Kasumi-1 (cell line): ENCODE data around the gene TRAPPC2L.
A peak's percentile ranks its signal among the peaks of the same experiment; 100 is the strongest.

Source experiments
- DNase-seq, 2 experiments: peaks; one replicate each; lab custom pipeline; 2025; lab: John Stamatoyannopoulos, UW

Gene TRAPPC2L

DNA sequence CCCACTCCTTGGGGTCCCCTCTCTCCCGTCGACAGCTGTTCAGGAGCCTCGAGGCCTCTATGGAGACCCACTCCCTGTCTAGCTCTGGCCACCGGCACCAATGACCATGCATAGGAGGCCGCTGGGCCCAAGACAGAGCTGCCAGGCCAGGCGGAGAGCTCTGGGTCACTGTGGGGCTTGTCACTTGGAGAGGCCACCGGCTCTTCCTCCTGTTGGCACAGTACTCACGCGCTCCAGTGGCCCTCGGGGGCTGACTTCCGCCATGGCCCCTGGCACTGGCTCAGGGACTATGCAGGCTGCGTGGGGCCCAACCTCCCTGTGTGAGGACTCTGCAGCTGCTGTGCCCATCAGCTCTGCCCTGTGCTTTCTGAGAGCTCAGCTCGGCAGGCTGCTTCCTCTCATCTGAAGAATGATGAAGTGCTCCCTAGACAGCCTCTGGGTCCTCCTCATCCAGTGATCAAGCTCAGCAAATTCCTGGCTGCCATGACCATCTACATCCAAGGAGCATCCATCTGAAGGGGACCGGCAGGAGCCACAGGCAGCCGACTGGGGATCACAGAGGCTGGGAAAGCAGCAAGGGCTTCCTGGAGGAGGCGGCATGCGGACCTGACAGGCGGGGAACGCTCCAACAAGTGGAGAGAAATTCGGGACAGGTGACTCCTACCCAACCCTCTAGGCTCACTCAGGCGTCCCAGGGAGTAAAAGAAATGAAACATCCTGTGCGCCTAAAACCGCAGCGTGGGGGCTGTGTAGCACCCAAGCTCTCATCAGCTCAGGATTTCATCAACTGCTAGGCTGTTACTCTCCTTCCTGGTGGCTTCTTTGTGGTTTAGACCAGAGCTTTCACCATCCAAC is 17.0 kb upstream of the TRAPPC2L start:
- no peak for DNase-seq

DNA sequence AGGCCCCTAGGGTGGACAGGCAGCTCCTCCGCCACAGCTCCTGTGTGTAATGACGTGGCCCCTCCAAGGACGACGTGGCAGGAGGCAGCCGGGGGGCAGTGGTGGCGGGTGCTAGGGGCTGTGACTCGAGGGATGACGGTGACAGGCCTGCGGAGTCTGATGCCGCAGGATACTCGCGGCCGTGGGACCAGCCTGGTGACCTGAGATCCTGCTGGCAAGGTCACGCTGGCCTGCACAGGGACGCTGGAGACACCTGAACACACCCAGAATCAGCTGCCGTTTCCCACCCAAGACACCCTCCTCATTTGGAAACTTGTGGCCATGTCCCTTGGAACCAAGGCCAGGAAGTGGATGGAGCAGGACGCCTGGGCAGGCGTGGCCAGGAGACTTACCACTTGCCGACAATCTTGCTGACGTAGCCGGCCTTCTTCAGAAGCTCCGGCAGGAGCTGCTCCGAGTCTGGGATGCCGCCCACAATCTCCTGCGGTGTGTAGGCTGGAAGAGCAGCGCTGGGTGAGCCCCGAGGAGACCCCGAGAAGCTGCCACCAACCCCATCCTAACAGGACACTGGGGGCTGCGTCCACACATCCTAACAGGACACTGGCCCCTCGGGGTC is 16.2 kb upstream of the TRAPPC2L start:
- no peak for DNase-seq

DNA sequence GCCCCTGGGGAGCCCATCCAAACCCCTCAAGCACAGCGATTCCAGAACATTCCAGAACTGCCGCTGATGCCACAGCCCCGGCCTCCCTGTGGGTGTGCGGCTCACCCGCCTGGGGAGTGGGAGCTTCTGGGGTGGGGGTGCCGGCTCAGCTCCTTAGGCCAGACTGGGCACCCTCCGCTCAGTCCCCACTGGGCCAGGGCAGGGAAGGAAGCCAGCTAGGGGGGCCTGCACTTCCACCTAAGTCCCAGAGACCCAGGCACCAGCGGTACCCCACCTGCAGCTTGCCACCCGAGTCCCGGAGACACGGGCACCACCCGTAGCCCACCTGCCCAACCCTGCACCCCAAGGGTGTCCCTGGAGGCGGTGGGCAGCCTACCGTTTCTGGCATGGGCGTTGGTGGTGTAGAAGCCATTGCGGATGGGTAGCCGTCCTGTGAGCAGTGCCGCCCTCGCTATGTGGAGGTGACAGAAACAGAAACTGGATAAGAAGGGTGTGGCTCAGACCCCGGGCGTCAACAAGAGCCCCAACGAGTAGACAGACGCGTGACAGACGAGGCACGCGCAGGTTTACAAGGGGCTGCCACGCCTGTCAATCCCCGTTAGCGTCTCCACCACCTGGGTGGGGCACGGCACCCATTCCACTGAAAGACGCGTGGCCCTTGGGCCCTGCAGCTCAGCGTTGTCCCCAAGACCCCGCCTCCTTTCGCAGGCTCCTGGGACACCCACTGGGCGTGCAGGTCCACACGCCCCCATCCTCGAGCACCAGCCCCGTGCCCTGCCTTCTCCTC is 15.2 kb upstream of the TRAPPC2L start:
- no peak for DNase-seq

GRCh38 chr16:88842308-88842756 is 14.6 kb upstream of the TRAPPC2L start:
- DNase-seq, result no peak

- no peak for DNase-seq
Observed at GRCh38 chr16:88842806-88843205, 14.1 kb upstream of the TRAPPC2L start.

DNA sequence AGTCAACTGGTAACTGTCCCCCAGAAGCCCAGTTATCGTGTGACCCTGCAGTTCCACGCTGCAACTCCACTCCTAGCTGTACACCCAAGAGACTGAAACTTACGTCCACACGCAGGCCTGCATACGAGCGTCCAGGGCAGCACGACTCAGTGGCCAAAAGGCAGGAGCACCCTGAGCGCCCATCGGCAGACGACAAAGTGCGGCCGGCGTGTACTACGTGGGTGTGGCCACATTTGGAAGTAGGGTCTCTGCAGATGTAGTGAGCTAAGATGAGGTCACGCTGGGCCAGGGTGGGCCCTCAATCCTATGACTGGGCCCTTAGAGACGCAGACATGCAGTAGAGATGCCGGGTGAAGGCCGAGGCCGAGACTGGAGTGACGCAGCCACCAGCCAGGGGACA is 13.7 kb upstream of the TRAPPC2L start:
- no peak for DNase-seq

- no peak for DNase-seq
Observed at GRCh38 chr16:88844419-88845036, 12.4 kb upstream of the TRAPPC2L start.

DNA sequence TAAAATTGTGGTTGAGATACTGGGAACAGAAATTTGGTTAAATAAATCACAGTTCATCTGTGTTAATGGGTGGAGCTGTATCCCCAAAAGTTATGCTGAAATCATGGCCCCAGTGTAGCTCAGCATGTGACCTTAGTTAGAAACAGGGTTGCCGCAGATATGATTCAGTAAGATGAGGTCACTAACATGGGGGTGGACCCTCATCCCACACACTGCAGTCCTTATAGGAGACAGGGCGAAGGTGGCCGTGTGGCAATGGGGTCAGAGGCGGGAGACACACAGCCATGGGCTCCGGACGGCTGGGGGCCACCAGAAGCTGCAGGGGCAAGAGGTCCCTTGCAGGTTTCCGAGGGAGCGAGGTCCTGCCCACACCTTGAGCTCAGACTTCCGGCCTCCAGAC is 10.8 kb upstream of the TRAPPC2L start:
- DNase-seq, result no peak

DNA sequence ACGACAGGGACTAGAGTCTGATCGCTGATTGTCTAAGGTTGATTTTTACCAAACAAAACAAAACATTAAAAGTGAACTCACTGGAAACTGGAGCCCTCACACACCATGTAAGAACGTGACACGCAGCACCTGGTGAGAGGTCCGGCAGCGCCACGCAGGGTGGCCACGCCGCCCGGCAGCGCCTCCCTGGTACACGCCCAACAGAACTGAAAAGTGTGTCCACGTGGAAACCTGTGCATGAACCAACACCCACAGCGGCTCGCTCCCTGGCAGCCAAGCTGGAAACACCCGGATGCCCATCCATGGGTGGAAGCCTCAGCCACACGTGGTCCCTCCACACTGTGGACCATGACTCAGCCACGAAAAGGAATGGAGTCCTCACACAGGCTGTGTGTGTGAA is 9.3 kb upstream of the TRAPPC2L start:
- no peak for DNase-seq

DNA sequence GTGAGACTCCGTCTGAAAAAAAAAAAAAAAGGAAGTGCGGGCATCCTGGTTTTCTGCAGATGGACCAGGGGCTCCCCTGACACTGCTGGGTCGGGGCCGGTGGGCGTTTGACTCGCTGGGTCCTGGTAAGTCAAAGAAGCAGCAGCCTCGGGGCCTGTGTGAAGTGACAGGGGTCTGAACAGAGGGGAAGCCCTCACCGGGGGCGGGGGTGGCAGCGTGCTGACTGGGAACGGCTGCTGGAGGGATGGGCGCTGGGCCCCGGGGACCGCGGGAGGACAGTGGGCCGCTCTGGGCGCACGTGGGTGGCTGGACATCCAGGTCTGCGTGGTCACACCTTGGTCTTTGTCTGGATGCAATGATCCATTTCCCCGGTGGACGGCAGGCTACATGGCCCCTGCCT is 8.4 kb upstream of the TRAPPC2L start:
- no peak for DNase-seq

DNA sequence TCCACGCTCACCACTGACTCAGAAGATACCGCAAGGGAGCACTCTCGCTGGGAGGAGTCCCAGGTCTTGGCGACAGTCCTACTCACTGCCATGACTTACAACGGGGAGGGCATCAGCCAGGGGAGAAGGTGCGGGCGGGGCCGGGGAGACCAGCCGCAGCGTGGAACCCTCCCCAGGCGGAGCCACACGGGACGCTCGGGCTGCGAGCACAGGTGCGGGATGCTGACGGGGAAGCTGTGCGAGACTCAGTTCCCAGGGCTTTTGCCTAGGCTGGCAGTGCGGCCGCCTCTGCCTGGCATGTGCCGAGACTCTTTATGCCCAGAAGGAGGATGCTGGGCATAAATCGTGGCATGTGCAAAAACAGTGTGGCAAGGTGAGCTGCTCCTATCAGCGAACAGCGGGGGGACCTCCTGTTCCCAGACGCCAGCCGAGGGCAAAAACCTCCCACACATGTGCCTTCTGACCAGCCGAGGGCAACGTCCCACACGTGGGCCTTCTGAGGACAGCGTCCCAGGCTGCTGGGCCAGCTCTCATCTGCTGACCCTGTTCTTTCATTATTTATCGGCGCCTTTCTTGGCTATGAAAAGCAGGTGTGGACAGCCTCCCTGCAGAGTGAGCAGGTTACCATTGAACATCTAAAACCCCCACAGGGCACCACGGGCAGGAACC is 6.3 kb upstream of the TRAPPC2L start:
- DNase-seq, result no peak

GRCh38 chr16:88851616-88852015 is 5.3 kb upstream of the TRAPPC2L start:
- no peak for DNase-seq

DNA sequence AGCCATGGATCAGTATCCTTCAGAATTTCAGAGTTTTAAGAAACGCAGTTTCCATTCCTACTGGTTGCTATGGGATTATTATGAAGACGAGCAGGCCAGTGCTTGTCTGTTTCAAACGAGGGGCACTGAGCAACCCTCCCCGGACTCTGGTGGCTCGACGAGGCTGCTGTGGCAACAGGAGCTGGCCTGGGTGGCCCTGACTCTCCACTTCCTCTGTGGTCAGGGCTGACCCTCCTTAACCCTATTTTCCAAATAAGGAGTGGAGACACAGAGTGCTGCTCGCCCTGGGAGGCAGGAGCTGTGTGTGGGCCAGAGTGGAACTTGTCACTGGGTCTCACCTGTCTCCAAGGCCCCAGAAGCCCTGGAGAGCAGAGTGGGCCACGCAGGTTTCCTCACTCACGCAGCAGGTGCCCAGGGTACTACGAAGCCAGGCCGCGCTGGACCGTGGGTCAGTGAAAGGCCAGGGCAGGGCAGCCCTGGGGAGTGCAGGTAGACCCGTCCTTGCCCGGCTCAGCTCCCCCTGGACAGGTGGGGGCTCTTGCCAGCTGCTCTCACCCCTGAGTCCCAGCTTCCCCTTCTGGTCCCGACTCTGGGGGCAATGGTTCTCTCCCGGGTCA is 3.5 kb upstream of the TRAPPC2L start:
- DNase-seq, result no peak

DNA sequence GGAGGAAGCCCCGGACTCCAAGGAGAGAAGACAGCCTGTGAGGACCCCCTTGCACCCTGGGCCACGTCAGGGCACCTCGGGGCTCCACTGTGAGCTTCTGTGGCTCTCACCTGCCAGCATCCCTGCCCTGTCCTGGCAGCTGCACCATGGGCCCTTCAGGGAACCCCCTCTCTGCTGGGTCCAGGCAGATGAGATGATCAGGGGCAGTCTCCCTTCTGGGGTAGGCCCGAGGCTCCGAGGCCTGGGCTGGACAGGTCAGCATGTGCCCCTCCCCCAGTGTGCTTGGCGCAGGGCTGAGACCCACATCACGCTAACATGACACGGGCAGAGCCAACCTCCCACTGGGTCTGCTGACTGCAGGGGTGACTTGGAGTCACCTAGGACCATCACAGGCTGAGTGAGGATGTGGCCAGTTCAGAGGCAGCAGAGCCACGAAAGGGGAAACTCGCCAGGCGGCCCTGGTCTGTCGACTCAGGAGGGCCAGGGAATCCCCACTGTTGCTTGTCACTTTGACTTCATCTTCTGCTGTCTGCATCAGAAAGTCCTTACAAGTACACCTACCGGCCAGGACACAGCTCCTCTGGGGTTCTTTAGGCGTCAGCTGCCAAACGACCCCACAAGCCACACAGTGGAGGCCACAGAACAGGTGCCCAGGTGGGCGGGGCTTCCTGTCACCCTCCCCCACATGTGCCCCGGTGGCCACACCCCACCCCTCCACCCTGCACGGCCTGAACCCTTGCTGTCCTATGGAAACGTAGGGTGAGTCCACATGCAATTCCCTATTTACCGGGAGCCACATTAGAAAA is 2.4 kb upstream of the TRAPPC2L start:
- DNase-seq, result peak in 1 of 2 experiments; percentile 29

DNA sequence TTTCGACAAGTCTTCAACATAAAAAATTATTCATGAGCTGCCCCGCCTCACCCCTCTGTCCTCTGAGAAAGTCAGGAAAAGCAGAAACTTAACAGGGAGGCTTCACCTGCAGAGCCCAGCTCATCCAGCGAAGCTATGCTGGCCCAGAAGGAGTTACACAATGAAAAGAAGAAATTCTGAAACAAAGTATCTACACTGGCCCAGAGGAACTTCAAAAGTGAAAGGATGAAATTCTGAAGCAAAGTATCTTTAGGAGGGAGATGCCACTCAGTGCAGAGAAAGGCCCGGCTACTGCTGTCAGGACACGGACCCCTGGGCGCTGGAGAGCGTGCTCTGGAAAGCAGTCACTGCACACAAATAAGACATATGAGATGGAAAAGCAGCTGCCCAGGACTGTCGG is 1.8 kb upstream of the TRAPPC2L start:
- DNase-seq, result no peak

DNA sequence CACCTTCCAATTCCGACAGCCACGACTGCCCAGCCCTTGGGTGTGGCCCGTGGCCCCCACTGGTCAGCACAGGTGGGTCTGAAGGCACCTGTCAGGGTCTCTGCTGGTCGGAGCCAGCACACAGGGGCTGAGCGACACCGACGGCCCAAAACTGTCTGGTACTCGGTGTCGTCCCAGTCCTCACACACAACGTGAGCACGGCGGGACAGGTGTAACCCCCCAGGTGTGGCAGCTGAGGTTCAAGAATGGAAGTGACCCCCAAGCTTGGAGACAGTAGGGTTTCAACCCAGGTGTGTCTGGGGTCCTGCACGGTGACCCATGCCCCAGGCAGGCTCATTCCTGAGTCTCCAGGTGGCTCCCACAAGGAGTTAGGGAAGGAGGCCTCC is 1.2 kb upstream of the TRAPPC2L start:
- DNase-seq, result no peak

DNA sequence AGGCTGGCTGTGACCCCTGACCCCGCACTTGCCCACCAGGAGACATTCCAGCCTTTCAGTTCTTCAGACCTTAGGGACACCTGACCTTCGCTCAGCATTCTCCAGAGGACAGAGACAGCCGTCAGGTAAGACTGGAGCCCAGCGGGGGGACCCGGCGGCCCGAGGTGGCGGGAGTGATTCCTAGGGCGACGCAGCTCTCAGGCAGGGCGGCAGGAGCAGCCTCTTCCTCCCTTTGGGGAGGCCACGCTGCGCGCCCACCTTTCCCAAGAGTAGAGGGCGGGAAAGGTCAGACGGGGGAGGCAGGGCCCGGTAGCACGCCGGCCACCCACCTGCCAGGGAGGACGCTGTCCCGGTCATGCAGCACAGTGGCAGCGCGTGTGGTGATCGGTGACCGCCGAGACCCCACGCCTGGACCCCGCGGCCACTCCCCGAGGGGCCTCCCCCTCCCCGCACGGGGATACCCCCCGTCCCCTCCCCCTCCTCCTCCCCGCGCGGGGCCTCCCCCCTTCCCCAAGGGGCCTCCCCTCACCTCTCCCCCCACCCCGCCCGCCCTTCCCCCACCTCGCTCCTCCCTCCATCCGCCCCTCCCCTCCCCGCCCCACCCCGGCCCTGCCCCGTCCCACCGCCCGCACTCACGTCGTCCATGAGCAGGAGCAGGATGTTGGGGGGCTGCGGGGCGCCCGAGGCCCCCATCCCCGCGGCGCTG is 652 bp upstream of the TRAPPC2L start:
- DNase-seq, result peak in 1 of 2 experiments; percentile 35

DNA sequence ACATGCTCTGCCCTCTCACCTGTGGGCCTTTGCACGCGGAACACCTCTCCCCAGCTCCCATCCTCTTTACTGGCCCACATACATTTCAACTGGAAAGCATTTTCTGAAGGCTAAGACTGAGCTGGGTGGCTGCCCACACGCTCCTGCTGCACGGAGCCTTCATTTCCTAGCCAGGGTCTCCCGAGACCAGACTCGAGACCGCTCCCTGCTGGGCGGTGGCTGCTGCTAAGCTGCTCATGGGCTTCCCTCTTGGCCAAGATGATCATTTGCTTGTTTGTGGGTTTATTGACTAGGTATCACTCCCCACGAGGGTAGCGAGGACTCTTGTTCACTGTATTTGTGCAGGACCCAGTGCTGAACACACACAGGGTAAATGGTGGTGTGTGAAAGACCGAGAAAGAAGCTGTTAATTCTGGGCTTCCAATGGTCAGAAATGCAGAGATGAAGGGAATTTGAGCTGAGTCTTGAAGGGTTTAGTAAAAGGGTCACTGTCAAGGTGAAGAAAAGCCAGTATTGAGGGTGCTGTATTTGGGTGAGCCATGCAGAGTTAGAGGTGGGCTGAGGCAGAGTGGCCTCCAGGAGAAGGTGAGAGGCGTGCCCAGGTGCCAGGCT is 907 bp downstream of the TRAPPC2L start:
- DNase-seq, result peak; percentile 83 to 86

- DNase-seq, result no peak
Observed at GRCh38 chr16:88859381-88860091, 2.6 kb downstream of the TRAPPC2L start.
